GM21390 (cell line): ENCODE measurements around the gene ZNF81.
"Not testable (repeated sequence)": the region's sequence is repeated elsewhere in the genome, so short reads cannot be mapped to it uniquely, and the experiment has no call there.

Source experiments
- ATAC-seq: cut with Tn5 transposase; IDR thresholded peaks from one replicate; pipeline ENCODE4 v1.9.1; 2021; ENCODE audit not compliant: unreplicated experiment

Gene ZNF81

DNA sequence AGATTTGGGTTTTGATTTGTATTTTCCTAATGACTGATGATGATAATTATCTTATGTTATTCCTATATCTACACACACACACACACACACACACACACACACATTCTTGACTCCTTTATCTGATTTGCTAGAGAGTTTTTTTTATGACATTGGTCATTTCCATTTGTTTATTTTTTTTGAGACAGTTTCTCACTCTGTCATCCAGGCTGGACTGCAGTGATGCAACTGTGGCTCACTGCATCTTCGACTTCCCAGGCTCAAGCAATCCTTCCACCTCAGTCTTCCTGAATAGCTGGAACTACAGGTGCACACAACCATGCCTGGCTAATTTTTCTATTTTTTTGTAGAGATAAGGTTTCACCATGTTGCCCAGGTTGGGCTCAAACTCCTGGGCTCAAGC is 6.7 kb downstream of the ZNF81 start:
- no peak for ATAC-seq

DNA sequence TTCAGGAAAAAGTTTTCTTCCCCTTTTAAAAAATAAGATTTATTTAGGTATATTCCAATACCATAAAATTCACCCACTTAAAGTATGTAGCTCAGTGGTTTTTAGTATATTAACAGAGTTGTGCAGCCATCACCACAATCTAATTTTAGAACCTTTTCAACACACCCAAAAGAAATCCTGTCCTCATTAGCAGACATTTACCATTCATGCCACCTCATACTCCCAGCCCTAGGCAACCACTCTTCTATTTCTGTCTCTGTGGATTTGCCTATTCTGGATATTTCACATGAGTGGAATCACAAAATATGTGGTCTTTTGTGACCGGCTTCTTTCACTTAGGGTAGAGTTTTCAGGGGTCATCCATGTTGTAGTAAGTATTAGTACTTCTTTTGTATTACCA is 7.4 kb downstream of the ZNF81 start:
- no peak for ATAC-seq

DNA sequence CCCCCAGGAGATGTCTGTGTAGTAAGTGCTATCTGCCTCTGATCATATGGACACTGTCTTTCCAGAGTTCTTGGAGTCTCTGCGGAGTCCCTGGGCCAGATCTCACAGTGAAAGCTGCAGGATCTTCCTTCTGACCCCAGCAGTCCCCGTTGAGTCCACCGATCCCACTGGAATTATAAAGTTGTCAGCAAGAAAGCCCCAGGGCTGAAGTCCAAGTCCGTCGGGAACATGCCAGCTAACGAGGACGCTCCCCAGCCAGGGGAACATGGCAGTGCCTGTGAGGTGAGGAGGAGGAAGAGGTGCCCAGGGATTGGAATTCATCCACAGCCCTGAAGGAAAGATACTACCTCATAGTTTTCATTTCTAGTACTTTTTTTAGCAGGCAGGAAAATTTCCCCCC is 9.3 kb downstream of the ZNF81 start:
- no peak for ATAC-seq

DNA sequence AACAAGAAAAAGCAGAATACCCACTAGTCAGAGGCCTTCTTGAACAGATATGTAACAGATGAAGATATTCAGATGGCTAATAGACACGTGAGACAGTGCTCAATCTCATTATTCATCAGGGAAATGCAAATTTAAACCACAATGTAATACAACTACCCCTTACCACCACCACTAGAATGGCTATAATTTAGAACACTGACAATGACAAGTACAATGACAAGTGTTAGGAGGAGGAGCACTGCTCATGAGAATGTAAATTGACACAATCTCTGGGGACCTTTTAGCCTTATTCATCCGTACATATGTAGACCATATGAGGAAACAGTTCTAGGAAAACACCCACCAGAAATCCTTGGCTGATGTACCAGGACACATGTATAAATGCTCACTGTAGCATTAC is 13.1 kb downstream of the ZNF81 start:
- no peak for ATAC-seq

DNA sequence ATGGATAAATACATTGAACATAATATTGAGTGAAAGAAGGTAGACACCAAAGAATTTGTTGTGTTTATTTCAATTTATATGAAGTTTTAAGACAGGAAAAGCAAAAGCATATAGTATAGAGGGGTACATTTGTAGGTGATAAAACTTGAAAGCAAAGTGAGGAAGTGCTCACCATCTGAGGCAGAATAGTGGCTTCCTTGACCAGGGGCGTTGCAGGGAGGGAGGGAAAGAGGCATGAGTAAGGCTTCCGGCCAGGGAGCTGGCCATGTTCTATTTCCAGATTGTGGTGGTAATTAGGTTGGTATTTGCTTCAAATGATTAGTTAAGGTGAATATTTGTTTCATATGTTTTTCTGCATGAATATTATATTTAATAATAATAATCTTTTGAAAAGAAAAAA is 13.7 kb downstream of the ZNF81 start:
- ATAC-seq = not testable (repeated sequence)

DNA sequence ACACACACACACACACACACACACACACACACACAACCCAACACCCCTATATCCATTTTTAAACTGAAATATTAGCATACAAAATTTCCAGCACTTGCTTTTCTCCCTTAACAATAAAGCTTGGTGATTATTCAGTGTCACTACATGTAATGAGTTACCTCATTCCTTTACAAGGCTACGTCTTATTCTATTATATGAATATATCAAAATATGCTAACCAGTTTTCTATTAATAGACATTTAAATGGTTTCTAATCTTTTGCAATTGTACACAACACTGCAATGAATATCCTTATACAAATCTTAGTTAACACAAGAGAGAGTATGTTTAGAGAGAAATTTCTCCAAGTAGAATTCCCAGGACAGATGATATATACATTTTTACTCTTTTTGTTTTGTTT is 14.2 kb downstream of the ZNF81 start:
- ATAC-seq = no peak

DNA sequence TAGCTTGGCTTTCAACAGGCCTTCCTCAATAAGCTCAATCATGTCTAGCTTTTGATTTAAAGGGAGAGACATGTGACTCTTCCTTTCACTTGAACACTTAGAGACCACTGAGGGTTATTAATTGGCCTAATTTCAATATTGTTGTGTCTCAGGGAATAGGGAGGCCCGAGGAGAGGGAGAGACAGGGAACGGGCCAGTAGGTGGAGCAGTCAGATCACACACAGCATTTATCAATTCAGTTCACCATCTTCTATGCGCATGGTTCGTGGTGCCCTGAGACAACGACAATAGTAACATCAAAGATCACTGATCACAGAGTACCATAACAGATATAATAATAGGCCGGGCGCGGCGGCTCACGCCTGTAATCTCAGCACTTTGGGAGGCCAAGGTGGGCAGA is 17.8 kb downstream of the ZNF81 start:
- no peak for ATAC-seq

DNA sequence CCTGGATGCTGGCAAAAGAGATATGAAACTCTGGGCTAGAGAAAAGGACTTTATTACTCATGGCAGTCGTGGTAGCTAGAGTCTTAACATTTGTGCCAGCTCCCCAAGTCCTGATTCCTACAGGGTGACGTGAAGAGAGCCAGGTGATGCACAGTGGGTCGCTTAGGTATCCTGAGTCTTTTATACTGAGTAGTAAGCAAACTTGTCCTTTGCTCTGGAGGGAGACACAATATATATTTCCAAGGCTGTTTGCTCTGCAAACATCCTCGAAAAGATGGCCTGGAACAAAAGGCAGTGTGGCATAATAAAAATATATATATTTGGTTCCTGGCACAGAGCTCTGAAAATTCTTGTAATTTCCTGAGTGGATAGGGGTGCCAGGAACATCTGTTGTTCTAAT is 23.0 kb downstream of the ZNF81 start:
- ATAC-seq = no peak

DNA sequence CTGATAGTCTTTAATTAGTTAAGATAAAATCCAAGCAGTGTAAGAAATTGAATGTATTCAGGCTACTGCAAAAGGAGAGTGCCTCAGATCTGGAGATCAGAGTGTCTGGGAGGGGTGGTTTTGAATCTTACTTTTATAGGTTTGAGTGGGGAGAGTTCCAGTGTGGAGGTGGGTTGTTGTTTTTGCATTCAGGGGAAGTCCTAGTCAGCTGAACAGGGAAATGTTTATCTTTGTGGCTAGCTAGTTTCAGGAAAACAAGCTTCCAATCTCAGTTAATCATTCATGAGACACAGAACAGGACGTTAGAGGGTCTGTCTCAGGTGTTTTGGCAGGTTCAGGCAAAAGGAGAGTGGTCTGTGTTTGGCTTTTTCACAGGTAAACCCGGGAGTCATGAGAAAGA is 26.0 kb downstream of the ZNF81 start:
- ATAC-seq = no peak

DNA sequence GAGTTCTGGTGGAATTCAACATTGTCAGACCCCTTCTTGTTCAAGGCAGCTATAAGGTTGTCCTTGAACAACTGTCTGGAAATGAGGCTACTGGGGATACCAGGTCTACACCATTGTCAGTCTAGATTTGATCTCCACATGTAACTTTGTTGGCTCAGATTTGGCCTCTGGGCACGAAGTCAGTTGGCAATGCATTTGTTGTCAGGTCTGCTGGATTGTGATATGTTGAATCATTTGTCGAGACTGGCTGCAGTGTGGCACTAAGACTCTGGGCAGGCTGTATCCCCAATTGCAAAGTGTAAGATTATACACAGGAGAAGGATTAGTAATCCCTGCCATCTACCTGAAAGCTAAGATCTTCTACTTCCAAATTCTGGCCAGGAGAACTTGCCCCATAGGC is 26.5 kb downstream of the ZNF81 start:
- ATAC-seq = no peak

DNA sequence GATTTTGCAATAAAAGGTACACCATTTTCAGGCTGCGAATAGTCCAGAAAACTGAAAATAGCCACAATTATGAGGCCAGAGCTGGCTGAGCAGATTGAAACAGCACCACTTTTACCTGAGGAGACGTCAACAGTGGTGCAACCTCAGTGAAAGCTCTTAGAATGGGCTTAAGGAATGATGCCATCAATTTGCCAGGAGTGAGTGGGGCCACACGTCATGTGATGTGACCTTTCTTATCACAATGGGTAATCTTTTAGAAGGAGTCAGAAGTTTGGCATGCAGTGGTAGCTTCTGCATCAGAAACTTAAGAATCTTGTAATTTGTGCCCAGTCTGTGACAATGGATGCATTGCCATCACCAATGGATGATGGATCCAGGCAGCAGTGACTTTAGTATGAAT is 27.6 kb downstream of the ZNF81 start:
- ATAC-seq = no peak

DNA sequence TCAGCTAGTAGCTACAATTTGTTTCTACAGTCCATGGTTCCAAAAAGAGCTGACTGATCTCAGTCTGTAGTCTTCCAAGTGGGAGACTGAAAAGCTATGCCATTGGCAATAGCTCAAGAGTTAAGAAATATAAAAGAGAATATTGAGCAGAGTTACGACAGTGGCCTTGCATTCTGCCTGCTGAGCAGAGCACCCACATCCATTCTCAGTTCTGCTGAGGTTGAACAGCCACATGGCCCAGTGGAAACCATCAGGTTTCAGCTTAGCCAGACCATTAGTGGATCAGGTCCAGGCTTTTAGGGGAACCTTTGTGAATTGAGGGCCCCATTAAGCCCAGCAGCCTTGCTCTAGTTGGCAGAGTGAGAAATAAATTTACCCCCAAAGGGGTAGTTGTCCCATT is 28.1 kb downstream of the ZNF81 start:
- ATAC-seq = no peak

DNA sequence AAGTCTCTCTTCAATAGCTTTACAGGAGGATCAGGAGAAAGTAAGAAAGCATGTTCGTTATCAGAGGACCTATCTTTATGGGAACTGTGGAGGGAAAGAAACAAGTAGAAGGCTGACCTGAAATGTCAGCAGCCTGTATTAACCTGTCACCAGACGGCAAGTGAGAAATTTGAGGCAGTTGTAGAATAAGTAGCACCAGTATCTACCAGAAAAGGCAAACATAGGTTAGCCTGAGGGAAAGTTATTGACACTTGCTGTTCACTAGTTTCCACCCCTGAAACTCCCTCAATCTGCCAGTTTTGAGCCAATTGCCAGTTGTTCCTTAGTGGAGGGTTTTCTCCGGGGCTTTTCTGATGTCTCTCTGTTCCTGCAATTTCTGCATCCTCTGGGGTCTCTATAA is 36.4 kb downstream of the ZNF81 start:
- ATAC-seq = no peak

DNA sequence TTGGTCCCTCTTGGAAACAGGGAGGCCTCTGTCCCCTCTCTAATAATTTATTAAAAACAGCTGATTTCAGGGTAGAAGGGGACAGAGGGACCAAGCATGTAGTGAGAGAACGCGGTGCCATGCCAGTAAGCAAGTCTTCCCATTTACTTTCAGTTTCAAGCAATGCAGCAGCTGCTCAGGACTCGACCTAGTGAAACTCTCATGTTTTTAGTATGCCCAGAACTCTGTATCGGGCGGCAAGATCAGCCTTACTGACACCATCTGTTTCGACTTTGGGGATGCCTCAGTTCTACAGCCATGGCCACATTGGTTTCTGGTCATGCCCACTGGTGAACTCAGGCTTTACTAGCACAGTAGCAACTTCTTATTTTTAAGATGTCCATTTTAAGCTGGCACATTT is 40.6 kb downstream of the ZNF81 start:
- ATAC-seq = no peak

DNA sequence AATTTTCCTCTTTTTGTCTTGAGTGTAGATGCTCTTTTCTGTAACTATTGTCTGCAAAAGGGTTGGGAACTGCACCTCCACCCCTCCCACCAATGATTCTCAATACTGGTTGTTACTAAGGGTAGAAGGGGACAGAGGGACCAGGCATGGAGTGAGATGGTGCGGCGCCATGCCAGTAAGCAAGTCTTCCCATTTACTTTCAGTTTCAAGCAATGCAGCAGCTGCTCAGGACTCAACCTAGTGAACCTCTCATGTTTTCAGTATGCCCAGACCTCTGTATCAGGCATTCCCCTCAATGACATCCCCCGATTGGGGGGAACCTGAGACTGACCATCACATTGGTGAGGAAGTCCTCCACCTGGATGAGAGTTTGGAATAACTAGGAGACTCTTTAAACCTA is 41.5 kb downstream of the ZNF81 start:
- ATAC-seq = no peak

DNA sequence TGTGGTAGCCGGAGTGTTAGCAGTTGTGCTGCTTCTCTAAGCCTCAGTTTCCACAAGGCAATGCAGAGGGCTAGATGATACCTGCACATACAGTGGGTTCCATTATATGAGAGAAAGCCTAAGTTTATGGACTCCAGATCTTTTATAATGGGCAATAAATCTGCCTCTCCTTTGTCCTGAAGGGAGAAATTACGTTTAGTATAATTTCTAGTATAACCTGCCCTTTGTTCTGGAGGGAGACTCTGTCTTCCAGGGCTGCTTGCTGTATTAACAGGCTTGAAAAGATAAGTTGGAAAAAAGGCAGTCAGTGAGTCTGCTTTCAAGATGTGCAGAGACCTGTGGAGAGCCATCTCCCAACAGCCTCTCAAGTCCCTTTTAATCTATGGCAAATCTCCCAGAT is 42.8 kb downstream of the ZNF81 start:
- ATAC-seq = no peak

DNA sequence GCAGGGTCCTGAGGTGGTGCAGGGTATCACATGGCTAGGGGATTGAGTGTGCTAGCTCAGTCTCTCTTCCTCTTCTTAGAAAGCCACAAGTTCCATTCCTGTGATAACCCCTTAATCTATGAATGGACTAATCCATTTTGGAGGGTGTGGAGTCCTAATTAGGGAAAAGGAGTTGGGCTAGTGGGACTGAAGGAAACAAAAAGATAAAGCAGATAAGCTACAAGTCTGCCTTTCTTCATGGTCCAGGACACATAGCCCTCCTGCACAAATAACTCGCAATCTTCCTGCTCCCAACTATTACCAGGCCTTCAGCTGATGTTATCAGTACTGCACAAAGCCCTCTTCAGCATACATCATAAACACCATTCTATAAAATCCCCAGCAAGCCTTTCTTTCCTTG is 44.2 kb downstream of the ZNF81 start:
- no peak for ATAC-seq

DNA sequence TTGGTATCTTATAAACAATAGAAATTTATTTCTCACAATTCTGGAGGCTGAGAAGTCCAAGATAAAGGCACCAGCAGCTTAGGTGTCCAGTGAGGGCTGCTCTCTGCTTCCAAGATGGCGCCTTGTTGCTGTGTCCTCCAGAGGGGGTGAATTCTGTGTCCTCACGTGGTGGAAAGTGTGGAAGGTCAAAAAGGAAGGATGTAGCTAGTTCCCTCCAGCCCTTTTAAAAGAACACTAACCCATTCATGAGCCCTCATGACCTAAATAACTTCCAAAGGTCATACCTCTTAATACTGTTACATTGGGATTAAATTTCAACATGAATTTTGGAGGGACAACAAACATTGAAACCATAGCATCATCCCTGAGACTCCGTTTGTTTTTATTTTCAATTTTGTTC is 48.8 kb downstream of the ZNF81 start:
- no peak for ATAC-seq

DNA sequence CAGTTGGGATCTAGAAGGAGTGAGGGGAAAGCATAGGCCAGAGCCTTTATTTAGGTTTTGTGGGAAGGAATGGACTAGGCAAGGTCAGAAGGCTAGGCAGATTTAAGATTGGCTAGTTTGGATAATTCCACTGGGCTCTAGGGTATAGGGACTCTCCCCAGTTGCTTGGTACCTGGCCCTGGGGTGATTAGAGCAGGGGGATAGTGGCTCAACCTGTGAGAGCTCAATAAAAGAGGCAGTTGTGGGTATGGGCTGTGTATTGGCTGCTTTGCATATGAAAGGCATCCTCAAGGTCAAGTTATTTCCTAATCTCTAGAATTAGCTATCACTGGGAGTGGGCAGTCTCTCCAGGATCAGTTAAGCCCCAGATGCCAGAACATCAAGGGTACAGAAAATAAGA is 61.3 kb downstream of the ZNF81 start:
- no peak for ATAC-seq

DNA sequence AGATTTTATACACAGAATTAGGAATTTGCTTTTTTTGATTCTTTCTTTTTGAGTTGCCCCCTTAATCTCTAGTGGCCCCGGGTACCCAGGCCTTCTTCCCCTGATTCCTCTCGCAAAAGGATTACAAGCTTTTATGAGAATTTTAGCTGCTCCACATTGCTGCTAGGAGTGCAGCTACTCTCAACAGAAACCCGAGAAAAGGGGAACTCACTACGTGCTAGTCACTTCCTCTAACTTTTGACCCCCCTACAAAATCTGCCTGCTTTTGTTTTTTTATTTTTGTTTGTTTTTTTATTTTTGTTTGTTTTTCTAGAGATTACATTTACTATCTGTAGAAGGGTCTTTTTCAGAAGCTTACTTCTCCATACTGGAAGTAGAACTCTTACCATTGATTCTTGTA is 64.1 kb downstream of the ZNF81 start:
- no peak for ATAC-seq

DNA sequence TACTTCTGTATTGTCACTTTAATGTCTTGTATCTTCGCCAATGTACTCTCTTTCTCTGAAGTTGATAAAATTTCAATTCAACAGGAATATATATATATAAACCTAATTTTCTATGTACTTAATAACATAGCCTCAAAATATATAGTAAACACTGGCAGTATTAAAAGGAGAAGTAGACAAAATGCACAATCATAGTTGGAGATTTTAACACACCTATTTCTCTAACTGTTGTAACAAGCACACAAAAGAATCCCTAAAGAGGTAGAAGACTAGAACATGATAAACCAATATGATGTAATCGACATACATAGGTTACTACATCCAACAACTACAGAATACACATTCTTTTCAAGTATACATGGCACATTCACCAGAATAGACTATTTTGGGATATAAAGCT is 65.5 kb downstream of the ZNF81 start:
- no peak for ATAC-seq

DNA sequence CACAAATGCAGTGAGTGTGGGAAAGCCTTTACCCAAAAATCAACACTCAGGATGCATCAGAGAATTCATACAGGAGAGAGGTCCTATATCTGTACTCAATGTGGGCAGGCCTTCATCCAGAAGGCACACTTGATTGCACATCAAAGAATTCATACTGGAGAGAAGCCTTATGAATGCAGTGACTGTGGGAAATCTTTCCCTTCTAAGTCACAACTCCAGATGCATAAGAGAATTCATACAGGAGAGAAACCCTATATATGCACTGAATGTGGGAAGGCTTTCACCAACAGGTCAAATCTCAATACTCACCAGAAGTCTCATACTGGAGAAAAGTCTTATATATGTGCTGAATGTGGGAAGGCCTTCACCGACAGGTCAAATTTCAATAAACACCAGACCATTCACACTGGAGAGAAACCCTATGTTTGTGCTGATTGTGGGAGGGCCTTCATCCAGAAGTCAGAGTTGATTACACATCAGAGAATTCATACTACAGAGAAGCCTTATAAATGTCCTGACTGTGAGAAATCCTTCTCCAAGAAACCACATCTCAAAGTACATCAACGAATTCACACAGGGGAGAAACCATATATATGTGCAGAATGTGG is 79.3 kb downstream of the ZNF81 start:
- ATAC-seq = no peak

DNA sequence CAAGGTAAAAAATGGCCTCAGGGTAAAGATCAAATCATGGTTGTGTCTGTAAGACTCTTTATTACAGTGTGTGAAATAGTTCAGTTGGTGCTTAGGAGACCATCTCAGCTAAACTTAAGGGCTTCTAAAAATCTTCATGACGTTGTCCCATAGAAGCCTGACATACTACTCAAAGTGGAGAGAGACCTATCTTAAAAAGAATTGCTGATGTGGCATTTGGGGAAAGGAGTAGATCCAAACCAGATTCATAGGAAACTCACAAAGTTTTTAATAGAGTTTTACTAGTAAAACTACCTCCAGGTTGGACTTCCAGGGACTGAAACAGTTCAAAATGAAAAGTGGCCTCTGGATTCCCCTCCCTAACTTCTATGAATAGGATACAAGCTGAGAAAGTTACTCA is 81.6 kb downstream of the ZNF81 start:
- ATAC-seq = no peak

DNA sequence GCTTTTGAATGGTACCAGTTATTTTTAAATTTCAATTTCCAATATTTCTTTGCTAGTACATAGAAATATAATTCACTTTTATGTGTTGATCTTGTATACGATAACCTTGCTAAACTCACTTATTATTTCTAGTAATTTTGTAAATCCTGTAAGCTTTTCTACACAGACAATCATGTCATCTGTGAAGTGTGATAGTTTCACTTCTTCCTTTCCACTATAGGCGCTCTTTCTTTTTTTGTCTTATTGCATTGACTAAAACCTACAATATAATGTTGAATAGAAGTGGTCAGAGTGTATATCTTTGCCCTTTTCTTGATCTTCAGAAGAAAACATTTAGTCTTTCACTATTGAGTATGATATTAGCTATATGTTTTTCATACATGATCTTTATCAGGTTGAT is 90.5 kb downstream of the ZNF81 start:
- ATAC-seq = no peak
